Esophagus muscularis mucosa (tissue), 4 donors: ENCODE results near the gene EIF4G1.

Experiments used
- EP300 ChIP-seq: sonication (generic); formaldehyde crosslinking; IDR thresholded peaks from one replicate; pipeline ENCODE4 v1.6.1; 2017; ENCODE audit warnings: antibody characterized with exemption
- POLR2A ChIP-seq: fragments of 450-650 bp; IDR thresholded peaks from one replicate; pipeline ENCODE4 v1.6.1; 2017; ENCODE audit warnings: antibody characterized with exemption, moderate library complexity, mild to moderate bottlenecking, low read depth
- POLR2AphosphoS5 ChIP-seq, 2 donors: sonication (generic); formaldehyde crosslinking; IDR thresholded peaks; one replicate each; pipeline ENCODE4 v1.6.1; 2017; ENCODE audit warnings: antibody characterized with exemption in 2 of 2
- TF ChIP-seq, protein P1 (sequence below), 3 experiments: fragments of 200-600 bp in 2 of 3; fragments of 450-650 bp in 1 of 3; sonication (generic) in 2 of 3; IDR thresholded peaks; one replicate each; pipeline ENCODE4 v1.5.1; 2017 to 2019; ENCODE audit warnings: antibody characterized with exemption in 3 of 3, mild to moderate bottlenecking in 2 of 3, moderate library complexity in 1 of 3

DNA sequence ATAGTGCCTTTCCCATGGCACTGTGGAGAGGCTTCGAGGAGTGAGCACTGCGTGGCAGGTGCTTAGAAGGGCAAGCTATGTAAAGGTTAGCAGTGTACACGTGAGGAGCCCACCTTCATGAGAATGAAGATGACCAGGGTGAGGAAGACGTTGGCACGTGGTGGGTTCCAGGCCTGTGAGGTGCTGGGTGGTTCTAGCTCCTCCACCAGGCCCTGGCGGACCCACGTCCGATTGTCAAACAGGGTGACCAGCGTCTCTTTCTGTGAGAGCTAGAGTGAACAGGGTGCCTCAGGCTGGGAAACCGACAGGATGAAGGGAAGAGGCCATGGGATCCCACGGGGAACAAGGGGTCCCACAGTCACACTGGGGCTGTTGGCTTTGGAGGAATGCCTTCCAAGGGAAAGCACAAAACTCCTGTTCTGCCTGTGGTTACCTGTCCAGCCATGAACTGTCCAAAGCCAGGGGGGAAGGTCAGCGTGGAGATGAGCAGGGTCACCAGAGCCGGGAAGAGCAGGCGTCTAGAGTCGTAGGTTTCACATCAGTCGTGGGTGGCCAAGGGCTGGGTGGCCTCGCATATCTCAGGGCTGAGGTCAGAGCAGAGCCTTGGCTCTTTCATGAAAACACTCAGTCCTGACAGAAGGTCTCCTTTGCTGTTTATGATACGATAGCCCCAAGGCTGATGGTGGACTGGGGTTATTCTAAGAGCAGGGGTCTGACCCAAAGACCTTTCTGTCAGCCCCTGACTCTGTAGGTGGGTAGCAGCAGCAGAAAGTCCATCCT lies 41.0 kb downstream of the EIF4G1 start:
- TF ChIP-seq EP300 (no peak), POLR2AphosphoS5 (IDR thresholded peaks at IDR 0.05) (no peak), POLR2A (no peak)
- TF ChIP-seq, protein P1, sequence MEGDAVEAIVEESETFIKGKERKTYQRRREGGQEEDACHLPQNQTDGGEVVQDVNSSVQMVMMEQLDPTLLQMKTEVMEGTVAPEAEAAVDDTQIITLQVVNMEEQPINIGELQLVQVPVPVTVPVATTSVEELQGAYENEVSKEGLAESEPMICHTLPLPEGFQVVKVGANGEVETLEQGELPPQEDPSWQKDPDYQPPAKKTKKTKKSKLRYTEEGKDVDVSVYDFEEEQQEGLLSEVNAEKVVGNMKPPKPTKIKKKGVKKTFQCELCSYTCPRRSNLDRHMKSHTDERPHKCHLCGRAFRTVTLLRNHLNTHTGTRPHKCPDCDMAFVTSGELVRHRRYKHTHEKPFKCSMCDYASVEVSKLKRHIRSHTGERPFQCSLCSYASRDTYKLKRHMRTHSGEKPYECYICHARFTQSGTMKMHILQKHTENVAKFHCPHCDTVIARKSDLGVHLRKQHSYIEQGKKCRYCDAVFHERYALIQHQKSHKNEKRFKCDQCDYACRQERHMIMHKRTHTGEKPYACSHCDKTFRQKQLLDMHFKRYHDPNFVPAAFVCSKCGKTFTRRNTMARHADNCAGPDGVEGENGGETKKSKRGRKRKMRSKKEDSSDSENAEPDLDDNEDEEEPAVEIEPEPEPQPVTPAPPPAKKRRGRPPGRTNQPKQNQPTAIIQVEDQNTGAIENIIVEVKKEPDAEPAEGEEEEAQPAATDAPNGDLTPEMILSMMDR (IDR thresholded peaks at IDR 0.05): no peak
